ENCODE results near the gene MCF2L.
A peak's percentile ranks its signal among the peaks of the same experiment; 100 is the strongest.

Gene MCF2L

GRCh38 chr13:113035213-113035800 lies 66.3 kb downstream of the MCF2L start:
- Histone ChIP-seq H3K4me3 (ENCODE audit: low read depth in 1 of 5, low read length in 5 of 5) (peak overlapping the region in 4 of 5 donors; percentile 12 to 46 (median 38)), H3K9ac (ENCODE audit: low read length in 5 of 5) (peak overlapping the region in 1 of 5 donors; percentile 62), H3K36me3 (ENCODE audit: control insufficient read depth in 5 of 5, insufficient read depth in 5 of 5, low read length in 5 of 5) (peaks cover 0 to 7% (median 0%) of the 10 kb centered on the region in 5 donors), H3K9me3 (ENCODE audit: control insufficient read depth in 5 of 5, low read length in 5 of 5) (no peaks in the 10 kb centered on the region), H3K27ac (ENCODE audit: low read depth, low read length) (no peak overlapping the region), H3K4me1 (ENCODE audit: control insufficient read depth in 5 of 5, insufficient read depth in 5 of 5, low read length in 5 of 5) (peaks cover 0 to 30% (median 16%) of the 10 kb centered on the region in 5 donors), H3K27me3 (ENCODE audit: control insufficient read depth in 5 of 5, insufficient read depth in 4 of 5, low read length in 5 of 5) (peaks cover 0 to 7% (median 0%) of the 10 kb centered on the region in 5 donors)

GRCh38 chr13:113036401-113036800 lies 67.4 kb downstream of the MCF2L start:
- H3K27ac ChIP-seq (ENCODE audit: low read depth, low read length), result no peak overlapping the region
- H3K9ac ChIP-seq (ENCODE audit: low read length in 5 of 5), result no peak overlapping the region
- H3K36me3 ChIP-seq (ENCODE audit: control insufficient read depth in 5 of 5, insufficient read depth in 5 of 5, low read length in 5 of 5), result peaks cover 0 to 11% (median 0%) of the 10 kb centered on the region in 5 donors
- H3K27me3 ChIP-seq (ENCODE audit: control insufficient read depth in 5 of 5, insufficient read depth in 4 of 5, low read length in 5 of 5), result peaks cover 0 to 7% (median 2%) of the 10 kb centered on the region in 5 donors
- H3K4me1 ChIP-seq (ENCODE audit: control insufficient read depth in 5 of 5, insufficient read depth in 5 of 5, low read length in 5 of 5), result peaks cover 2 to 41% (median 27%) of the 10 kb centered on the region in 5 donors
- no peaks in the 10 kb centered on the region for H3K9me3 ChIP-seq (ENCODE audit: control insufficient read depth in 5 of 5, low read length in 5 of 5)
- H3K4me3 ChIP-seq (ENCODE audit: low read depth in 1 of 5, low read length in 5 of 5), result no peak overlapping the region

DNA sequence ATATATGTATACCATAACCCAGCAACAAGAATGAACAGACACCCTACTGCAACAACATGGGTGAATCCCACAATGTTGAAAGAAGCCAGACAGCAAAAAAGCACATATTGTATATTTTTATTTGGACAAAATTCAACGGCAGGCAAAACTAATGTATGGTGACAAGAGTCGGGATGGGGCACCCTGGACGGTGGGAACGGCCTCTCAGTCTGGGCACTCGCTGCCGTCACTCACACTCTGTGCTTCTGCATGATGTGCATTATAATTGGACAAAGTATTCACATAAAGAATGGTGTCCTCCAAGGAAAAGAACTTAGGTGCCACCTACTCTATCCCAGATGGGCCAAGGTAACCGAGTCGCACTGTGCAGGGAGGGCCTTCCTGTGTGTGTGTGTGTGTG lies 71.0 kb downstream of the MCF2L start:
- Histone ChIP-seq H3K4me1 (ENCODE audit: control insufficient read depth in 5 of 5, insufficient read depth in 5 of 5, low read length in 5 of 5) (peaks cover 4 to 44% (median 29%) of the 10 kb centered on the region in 5 donors), H3K36me3 (ENCODE audit: control insufficient read depth in 5 of 5, insufficient read depth in 5 of 5, low read length in 5 of 5) (peaks cover 0 to 6% (median 0%) of the 10 kb centered on the region in 5 donors), H3K4me3 (ENCODE audit: low read depth in 1 of 5, low read length in 5 of 5) (no peak overlapping the region), H3K9ac (ENCODE audit: low read length in 5 of 5) (no peak overlapping the region), H3K27me3 (ENCODE audit: control insufficient read depth in 5 of 5, insufficient read depth in 4 of 5, low read length in 5 of 5) (peaks cover 0 to 21% (median 0%) of the 10 kb centered on the region in 5 donors), H3K27ac (ENCODE audit: low read depth, low read length) (no peak overlapping the region), H3K9me3 (ENCODE audit: control insufficient read depth in 5 of 5, low read length in 5 of 5) (no peaks in the 10 kb centered on the region)

- Histone ChIP-seq H3K4me3 (ENCODE audit: low read depth in 1 of 5, low read length in 5 of 5) (no peak overlapping the region), H3K27ac (ENCODE audit: low read depth, low read length) (no peak overlapping the region)
Observed at GRCh38 chr13:113040597-113041292, 71.7 kb downstream of the MCF2L start.

DNA sequence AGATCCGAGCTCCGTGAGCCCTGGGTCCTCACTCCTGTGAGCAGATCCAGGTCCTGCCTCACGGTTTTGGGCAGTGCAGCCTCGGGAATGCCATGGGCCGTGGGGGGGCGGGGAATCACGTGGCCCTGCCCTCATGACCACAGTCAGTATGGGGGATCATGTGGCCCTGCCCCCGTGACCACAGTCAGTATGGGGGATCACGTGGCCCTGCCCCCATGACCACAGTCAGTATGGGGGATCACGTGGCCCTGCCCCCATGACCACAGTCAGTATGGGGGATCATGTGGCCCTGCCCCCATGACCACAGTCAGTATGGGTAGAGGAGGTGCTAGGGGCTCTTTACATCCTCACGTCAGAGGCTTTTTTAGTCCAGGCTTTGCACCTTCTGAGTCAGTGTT lies 72.3 kb downstream of the MCF2L start:
- Histone ChIP-seq H3K36me3 (ENCODE audit: control insufficient read depth in 5 of 5, insufficient read depth in 5 of 5, low read length in 5 of 5) (peaks cover 0 to 8% (median 2%) of the 10 kb centered on the region in 5 donors), H3K27me3 (ENCODE audit: control insufficient read depth in 5 of 5, insufficient read depth in 4 of 5, low read length in 5 of 5) (peaks cover 0 to 24% (median 11%) of the 10 kb centered on the region in 5 donors), H3K4me1 (ENCODE audit: control insufficient read depth in 5 of 5, insufficient read depth in 5 of 5, low read length in 5 of 5) (peaks cover 6 to 42% (median 20%) of the 10 kb centered on the region in 5 donors), H3K9me3 (ENCODE audit: control insufficient read depth in 5 of 5, low read length in 5 of 5) (no peaks in the 10 kb centered on the region), H3K4me3 (ENCODE audit: low read depth in 1 of 5, low read length in 5 of 5) (no peak overlapping the region), H3K9ac (ENCODE audit: low read length in 5 of 5) (no peak overlapping the region), H3K27ac (ENCODE audit: low read depth, low read length) (no peak overlapping the region)

More at GRCh38 chr13:113040597-113041292, 71.7 kb downstream of the MCF2L start:
- Histone ChIP-seq H3K9me3 (ENCODE audit: control insufficient read depth in 5 of 5, low read length in 5 of 5) (no peaks in the 10 kb centered on the region), H3K4me1 (ENCODE audit: control insufficient read depth in 5 of 5, insufficient read depth in 5 of 5, low read length in 5 of 5) (peaks cover 6 to 44% (median 22%) of the 10 kb centered on the region in 5 donors), H3K27me3 (ENCODE audit: control insufficient read depth in 5 of 5, insufficient read depth in 4 of 5, low read length in 5 of 5) (peaks cover 0 to 24% (median 5%) of the 10 kb centered on the region in 5 donors), H3K9ac (ENCODE audit: low read length in 5 of 5) (no peak overlapping the region), H3K36me3 (ENCODE audit: control insufficient read depth in 5 of 5, insufficient read depth in 5 of 5, low read length in 5 of 5) (peaks cover 0 to 8% (median 0%) of the 10 kb centered on the region in 5 donors)

DNA sequence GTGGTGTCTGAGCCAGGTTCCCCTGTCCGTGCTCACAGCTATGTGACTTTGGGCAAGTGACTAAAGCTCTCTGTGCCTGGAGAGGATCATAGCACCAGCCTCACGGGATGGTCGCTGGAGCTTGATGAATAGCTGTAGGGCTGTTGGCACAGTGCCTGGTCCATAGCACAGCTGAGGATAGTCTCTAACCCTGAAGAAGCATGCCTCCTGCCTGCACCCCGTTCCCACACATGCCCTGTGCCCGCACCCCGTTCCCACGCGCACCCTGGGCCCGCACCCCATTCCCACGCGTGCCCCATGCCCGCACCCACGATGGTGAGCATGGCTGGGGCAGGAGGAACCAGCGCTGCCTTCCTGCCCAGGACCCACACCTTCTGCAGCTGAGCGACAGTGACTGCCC lies 72.9 kb downstream of the MCF2L start:
- Histone ChIP-seq H3K27ac (ENCODE audit: low read depth, low read length) (no peak overlapping the region), H3K36me3 (ENCODE audit: control insufficient read depth in 5 of 5, insufficient read depth in 5 of 5, low read length in 5 of 5) (peaks cover 0 to 13% (median 2%) of the 10 kb centered on the region in 5 donors), H3K9ac (ENCODE audit: low read length in 5 of 5) (no peak overlapping the region), H3K9me3 (ENCODE audit: control insufficient read depth in 5 of 5, low read length in 5 of 5) (no peaks in the 10 kb centered on the region), H3K4me1 (ENCODE audit: control insufficient read depth in 5 of 5, insufficient read depth in 5 of 5, low read length in 5 of 5) (peaks cover 6 to 42% (median 20%) of the 10 kb centered on the region in 5 donors), H3K27me3 (ENCODE audit: control insufficient read depth in 5 of 5, insufficient read depth in 4 of 5, low read length in 5 of 5) (peaks cover 0 to 24% (median 14%) of the 10 kb centered on the region in 5 donors), H3K4me3 (ENCODE audit: low read depth in 1 of 5, low read length in 5 of 5) (no peak overlapping the region)

DNA sequence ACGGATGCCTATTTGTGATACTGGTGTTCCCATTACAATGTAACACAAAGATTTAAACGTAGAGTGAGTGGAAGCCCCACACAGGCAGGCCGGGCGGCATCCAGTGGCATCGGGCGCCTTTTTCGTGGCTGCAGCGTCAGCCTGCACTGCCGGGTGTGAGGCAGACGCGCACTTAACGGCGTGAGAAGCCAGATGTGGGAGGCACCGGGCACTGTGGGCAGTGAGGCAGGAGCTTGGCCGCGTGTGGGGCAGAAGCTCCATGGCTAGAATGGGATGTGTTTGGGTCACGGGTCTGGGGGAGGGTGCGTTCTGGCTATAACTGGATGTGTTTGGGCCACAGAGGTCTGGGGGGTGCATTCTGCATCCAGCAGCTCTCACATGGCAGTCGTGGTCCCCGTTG lies 73.4 kb downstream of the MCF2L start:
- Histone ChIP-seq H3K9ac (ENCODE audit: low read length in 5 of 5) (no peak overlapping the region), H3K27me3 (ENCODE audit: control insufficient read depth in 5 of 5, insufficient read depth in 4 of 5, low read length in 5 of 5) (peaks cover 0 to 27% (median 14%) of the 10 kb centered on the region in 5 donors), H3K9me3 (ENCODE audit: control insufficient read depth in 5 of 5, low read length in 5 of 5) (no peaks in the 10 kb centered on the region), H3K4me3 (ENCODE audit: low read depth in 1 of 5, low read length in 5 of 5) (no peak overlapping the region), H3K27ac (ENCODE audit: low read depth, low read length) (no peak overlapping the region), H3K36me3 (ENCODE audit: control insufficient read depth in 5 of 5, insufficient read depth in 5 of 5, low read length in 5 of 5) (peaks cover 0 to 18% (median 5%) of the 10 kb centered on the region in 5 donors), H3K4me1 (ENCODE audit: control insufficient read depth in 5 of 5, insufficient read depth in 5 of 5, low read length in 5 of 5) (peaks cover 6 to 42% (median 20%) of the 10 kb centered on the region in 5 donors)

DNA sequence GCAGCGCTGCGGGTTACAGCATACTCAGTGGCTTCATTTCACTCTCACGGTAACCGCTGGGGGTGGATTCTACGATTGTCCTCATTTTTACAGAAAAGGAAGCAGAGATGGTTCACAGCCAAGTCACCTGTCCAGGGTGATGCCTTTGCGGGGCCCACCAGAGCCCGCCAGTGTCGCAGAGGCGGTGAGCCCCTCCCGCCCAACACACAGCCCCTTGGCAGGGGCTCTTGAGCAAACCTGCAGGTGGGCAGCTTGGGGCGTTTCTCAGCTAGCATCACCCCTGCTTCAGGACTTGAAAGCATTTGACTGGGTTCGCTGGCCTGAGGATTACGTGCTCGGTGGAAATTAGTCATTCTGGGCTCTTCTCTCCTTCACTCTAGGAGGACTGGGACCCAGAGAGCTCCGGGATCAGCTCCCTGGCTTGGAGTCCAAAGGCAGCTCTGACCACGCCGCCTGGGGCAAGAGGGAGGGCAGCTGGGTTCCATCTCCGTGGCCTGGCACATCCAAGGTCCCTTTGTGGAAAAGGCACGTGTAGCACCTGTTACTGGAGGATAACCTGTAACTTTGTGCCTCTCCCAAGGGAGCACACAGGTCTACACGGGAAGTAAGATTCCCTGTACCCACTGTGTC lies 74.1 kb downstream of the MCF2L start:
- no peaks in the 10 kb centered on the region for H3K9me3 ChIP-seq (ENCODE audit: control insufficient read depth in 5 of 5, low read length in 5 of 5)
- peaks cover 6 to 42% (median 20%) of the 10 kb centered on the region in 5 donors for H3K4me1 ChIP-seq (ENCODE audit: control insufficient read depth in 5 of 5, insufficient read depth in 5 of 5, low read length in 5 of 5)
- H3K36me3 ChIP-seq (ENCODE audit: control insufficient read depth in 5 of 5, insufficient read depth in 5 of 5, low read length in 5 of 5), result peaks cover 0 to 21% (median 7%) of the 10 kb centered on the region in 5 donors
- no peak overlapping the region for H3K9ac ChIP-seq (ENCODE audit: low read length in 5 of 5)
- H3K27me3 ChIP-seq (ENCODE audit: control insufficient read depth in 5 of 5, insufficient read depth in 4 of 5, low read length in 5 of 5), result peaks cover 0 to 27% (median 14%) of the 10 kb centered on the region in 5 donors
- no peak overlapping the region for H3K4me3 ChIP-seq (ENCODE audit: low read depth in 1 of 5, low read length in 5 of 5)
- H3K27ac ChIP-seq (ENCODE audit: low read depth, low read length), result no peak overlapping the region

GRCh38 chr13:113043931-113044330 lies 74.9 kb downstream of the MCF2L start:
- no peak overlapping the region for H3K27ac ChIP-seq (ENCODE audit: low read depth, low read length)

More at GRCh38 chr13:113043931-113044330, 74.9 kb downstream of the MCF2L start:
- Histone ChIP-seq H3K4me3 (ENCODE audit: low read depth in 1 of 5, low read length in 5 of 5) (no peak overlapping the region), H3K9ac (ENCODE audit: low read length in 5 of 5) (no peak overlapping the region), H3K9me3 (ENCODE audit: control insufficient read depth in 5 of 5, low read length in 5 of 5) (no peaks in the 10 kb centered on the region), H3K27me3 (ENCODE audit: control insufficient read depth in 5 of 5, insufficient read depth in 4 of 5, low read length in 5 of 5) (peaks cover 3 to 29% (median 16%) of the 10 kb centered on the region in 5 donors), H3K36me3 (ENCODE audit: control insufficient read depth in 5 of 5, insufficient read depth in 5 of 5, low read length in 5 of 5) (peaks cover 0 to 21% (median 9%) of the 10 kb centered on the region in 5 donors), H3K4me1 (ENCODE audit: control insufficient read depth in 5 of 5, insufficient read depth in 5 of 5, low read length in 5 of 5) (peaks cover 6 to 46% (median 20%) of the 10 kb centered on the region in 5 donors)

Data from subcutaneous abdominal adipose tissue (tissue), 5 donors.